Cardiac septum (tissue), 1 donor: ENCODE data around the gene NAB2. TPM values are rescaled to one million over a fixed set of nuclear protein-coding genes. Genes with fewer than 3 reads are reported as not detected.
"Not testable (repeated sequence)": the region's sequence is repeated elsewhere in the genome, so short reads cannot be mapped to it uniquely, and the experiment has no call there.

Source experiments
- DNase-seq: peaks from one replicate; pipeline ENCODE4 v3.0.0-alpha.2; 2020; ENCODE audit warnings: low spot score
- intact Hi-C: fragments of 100-400 bp; cut with DNase I; formaldehyde crosslinking; loops from one replicate; pipeline ENCODE4 v1.14.0; 2022
- total RNA-seq: library from RNA; stranded (reverse); fragmentation: NEBNext Ultra II Directional; extraction: Animal tissue kit (Norgen Biotek cat#: 25700); gene quantifications from one replicate; pipeline ENCODE4 v1.2.1, GENCODE V29; 2021
- donor health status: DM: no; HTN: no; CAD: no.

The NAB2 gene
- total RNA-seq, 1 donor from 2014 or later: 37.9 TPM

GRCh38 chr12:57058454-57058853, 30.5 kb upstream of the NAB2 start:
- DNase-seq: no peak
- intact Hi-C loops: loop anchor here (2.0 kb wide), 1 partner anchor 50 kb away; no protein-coding TSS in a partner anchor

GRCh38 chr12:57063991-57064685, 24.8 kb upstream of the NAB2 start:
- intact Hi-C loops: loop anchor here (5.0 kb wide), 1 partner anchor 307 kb away; no protein-coding TSS in a partner anchor
- DNase-seq: no peak

DNA sequence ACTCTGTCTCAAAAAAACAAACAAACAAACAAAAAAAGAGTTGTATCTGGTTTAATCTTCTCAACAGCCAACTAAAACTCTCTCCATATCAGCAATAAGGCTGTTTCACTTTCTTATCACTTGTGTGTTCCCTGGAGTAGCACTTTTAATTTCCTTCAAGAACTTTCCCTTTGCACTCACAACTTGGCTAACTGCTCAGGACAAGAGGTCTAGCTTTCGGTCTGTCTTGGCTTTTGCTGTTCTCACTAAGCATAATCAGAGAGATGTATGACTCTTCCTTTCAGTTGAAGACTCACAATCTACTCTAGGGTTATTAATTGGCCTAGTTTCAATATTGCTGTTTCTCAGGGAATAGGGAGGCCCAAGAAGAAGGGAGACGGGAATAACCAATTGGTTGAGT, 22.7 kb upstream of the NAB2 start:
- intact Hi-C loops: loop anchor here (5.0 kb wide), 1 partner anchor 116 kb away; no protein-coding TSS in a partner anchor
- no peak for DNase-seq

- intact Hi-C loops: loop anchor here (1.0 to 5.0 kb wide), 2 partner anchors 43 to 113 kb away; no protein-coding TSS in a partner anchor
- DNase-seq: no peak
These were observed 19.4 kb upstream of the NAB2 start for GRCh38 chr12:57069523-57069922.

- intact Hi-C loops: no loop called here
- no peak for DNase-seq
These were observed 16.3 kb upstream of the NAB2 start for GRCh38 chr12:57072661-57073060.

DNA sequence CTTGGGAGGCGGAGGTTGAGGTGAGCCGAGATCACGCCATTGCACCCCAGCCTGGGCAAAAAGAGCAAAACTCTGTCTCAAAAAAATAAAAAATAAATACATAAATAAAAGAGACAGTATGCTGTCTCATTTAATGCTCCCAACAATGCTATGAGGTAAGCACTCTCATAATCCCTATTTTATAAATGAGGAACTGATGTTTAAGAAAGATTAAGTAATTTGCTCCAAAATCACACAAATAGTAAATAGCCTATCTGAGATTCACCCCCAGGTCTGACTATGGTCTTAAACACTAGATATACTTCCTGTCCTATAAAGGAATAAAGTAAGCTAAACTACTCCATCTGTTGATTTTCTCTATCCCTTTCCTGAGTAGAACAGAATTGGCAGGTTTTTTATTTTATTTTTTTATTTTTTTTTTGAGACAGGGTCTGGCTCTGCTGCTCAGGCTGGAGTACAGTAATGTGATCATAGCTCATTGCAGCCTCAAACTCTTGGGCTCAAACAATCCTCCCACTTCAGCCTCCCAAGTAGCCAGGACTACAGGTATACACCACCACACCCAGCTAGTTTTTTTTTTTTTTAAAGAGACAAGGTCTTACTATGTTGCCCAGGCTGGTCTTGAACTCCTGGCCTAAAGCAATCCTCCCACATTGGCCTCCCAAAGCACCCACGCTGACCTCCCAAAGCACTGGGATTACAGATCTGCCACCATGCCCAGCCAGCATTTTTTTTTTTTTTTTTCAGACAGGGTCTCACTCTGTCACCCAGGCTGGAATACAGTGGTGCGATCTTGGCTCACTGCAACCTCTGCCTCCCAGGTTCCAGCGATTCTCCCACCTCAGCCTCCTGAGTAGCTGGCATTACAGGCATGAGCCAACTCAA, 15.1 kb upstream of the NAB2 start:
- intact Hi-C loops, DNase-seq: not testable (repeated sequence)

GRCh38 chr12:57078519-57079404, 10.2 kb upstream of the NAB2 start, which contains the start of gene NEMP1:
TSS of gene NEMP1 (minus strand) at chr12:57078791. CDS start at chr12:57078745, 46 bp downstream.
- peak; percentile 98 for DNase-seq
- intact Hi-C loops: no loop called here

- no peak for DNase-seq
- intact Hi-C loops: no loop called here
These were observed 9.1 kb upstream of the NAB2 start for GRCh38 chr12:57079821-57080220.

DNA sequence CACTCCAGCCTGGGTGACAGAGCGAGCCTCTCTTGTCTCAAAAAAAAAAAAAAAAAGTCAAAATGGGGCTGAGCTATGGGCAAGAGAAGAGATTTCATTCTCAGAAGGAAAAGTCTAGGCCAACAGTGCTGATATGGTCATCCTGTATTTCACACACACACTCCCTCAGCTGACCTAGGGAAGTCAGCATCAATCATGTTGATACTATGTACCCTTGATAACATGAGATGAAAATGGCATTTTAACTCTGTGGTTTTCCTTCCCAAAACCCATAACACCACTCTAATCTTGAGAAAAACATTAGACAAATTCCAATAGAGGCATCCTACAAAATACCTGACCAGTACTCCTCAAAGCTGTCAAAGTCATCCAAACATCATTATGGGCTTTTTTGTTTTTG, 8.1 kb upstream of the NAB2 start:
- DNase-seq: no peak
- intact Hi-C loops: no loop called here

GRCh38 chr12:57085999-57086492, 2.9 kb upstream of the NAB2 start:
- no peak for DNase-seq
- intact Hi-C loops: no loop called here

- intact Hi-C loops: no loop called here
These were observed 2.4 kb upstream of the NAB2 start for GRCh38 chr12:57086493-57087009.

GRCh38 chr12:57087010-57087690, 1.8 kb upstream of the NAB2 start:
- intact Hi-C loops: no loop called here
- peak; percentile 93 for DNase-seq

More at GRCh38 chr12:57086493-57087009, 2.4 kb upstream of the NAB2 start:
- DNase-seq: no peak

GRCh38 chr12:57087691-57088353, 1.1 kb upstream of the NAB2 start:
- DNase-seq: peak; percentile 87
- intact Hi-C loops: loop anchor here (1.0 kb wide), 1 partner anchor 23 kb away; the partner anchor contains the start of gene STAT6

- intact Hi-C loops: no loop called here
- peak; percentile 89 for DNase-seq
These were observed 644 bp downstream of the NAB2 start for GRCh38 chr12:57089271-57090245.

GRCh38 chr12:57090490-57090889, 1.6 kb downstream of the NAB2 start:
- intact Hi-C loops: no loop called here
- no peak for DNase-seq

DNA sequence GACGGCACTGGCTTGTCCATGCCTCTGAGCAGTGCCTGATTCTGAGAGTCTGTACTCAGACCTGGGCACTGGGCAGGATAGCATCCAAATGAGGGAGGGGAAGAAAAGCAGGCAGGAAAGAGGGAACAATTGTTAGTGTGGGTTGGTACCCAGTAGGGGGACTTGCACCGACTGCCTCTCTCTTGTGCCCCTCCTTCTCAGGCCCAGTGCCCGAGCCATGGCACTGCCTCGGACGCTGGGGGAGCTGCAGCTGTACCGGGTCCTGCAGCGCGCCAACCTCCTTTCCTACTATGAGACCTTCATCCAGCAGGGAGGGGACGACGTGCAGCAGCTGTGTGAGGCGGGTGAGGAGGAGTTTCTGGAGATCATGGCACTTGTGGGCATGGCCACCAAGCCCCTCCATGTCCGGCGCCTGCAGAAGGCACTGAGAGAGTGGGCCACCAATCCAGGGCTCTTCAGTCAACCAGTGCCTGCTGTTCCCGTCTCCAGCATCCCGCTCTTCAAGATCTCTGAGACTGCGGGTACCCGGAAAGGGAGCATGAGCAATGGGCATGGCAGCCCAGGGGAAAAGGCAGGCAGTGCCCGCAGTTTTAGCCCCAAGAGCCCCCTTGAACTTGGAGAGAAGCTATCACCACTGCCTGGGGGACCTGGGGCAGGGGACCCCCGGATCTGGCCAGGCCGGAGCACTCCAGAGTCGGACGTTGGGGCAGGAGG, 2.2 kb downstream of the NAB2 start:
- intact Hi-C loops: no loop called here
- no peak for DNase-seq
